Limb (tissue), 2 donors: ENCODE measurements around the gene THRSP.
"Not testable (repeated sequence)": the region's sequence is repeated elsewhere in the genome, so short reads cannot be mapped to it uniquely, and the experiment has no call there.

Experiments
- DNase-seq, 2 donors: peaks; one replicate each; pipeline ENCODE4 v3.0.0-alpha.2; 2016; ENCODE audit errors: extremely low spot score in 2 of 2

The THRSP gene

DNA sequence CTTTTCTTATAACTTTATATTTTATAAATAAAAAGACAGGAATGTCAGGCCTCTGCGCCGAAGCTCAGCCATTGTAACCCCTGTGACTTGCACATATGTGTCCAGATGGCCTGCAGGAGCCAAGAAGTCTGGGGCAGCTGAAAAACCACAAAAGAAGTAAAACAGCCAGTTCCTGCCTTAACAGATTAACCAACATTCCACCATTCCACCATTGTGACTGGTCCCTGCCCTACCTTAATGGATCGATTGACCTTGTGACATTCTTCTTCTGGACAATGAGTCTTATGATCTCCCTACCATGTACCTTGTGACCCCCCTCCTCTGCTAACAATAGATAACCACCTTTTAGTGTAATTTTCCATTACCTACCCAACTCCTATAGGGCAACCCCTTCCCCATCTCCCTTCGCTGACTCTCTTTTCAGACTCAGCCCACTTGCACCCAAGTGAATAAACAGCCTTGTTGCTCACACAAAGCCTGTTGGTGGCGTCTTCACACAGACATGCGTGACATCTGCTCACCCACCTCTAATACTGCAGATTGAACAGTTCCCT is 22.9 kb downstream of the THRSP start:
- not testable (repeated sequence) for DNase-seq

DNA sequence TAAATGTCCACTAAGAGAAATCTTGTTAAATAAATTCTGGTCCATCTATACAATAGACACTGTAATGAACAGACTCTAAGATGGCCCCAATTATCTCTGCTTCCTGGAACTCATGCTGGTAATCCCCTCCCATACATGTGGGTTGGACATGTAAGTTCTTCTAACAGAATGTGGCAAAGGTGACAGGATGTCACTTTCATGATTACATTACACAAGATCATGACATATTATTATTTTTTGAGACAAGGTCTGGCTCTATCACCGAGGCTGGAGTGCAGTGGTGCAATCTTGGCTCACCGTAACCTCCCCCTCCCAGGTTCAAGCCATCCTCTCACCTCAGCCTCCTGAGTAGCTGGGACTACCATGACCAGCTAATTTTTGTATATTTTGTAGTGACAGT is 30.6 kb downstream of the THRSP start:
- no peak for DNase-seq

DNA sequence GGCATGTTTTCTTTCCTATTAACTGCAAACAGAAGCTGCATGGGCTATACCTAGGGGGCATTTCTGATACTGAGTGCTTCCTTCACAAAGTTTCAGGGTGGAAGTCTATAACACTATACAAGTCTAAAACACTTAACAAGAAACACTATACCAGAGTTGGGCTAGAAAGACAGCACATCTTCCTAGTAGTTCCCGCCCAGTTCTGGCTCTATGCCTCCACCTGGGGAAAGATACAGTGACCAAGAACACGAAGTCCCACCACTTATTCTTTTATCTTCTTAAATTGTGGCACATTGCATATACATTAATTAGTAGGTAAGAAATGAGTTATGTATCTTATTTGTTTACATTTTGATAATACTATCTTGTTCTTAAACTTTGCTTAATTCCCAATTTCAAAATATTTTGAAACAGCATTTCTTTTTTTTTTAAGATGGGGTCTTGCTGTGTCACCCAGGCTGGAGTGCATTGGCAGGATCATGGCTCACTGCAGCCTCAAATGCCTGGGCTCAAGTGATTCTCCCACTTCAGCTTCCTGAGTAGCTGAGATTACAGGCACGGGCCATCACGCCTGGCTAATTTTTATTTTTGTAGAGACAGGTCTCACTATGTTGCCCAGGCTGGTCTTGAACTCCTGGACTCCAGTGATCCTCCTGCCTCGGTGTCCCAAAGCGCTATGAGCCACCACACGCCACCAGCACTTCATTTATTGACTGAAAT is 34.2 kb downstream of the THRSP start:
- no peak for DNase-seq

DNA sequence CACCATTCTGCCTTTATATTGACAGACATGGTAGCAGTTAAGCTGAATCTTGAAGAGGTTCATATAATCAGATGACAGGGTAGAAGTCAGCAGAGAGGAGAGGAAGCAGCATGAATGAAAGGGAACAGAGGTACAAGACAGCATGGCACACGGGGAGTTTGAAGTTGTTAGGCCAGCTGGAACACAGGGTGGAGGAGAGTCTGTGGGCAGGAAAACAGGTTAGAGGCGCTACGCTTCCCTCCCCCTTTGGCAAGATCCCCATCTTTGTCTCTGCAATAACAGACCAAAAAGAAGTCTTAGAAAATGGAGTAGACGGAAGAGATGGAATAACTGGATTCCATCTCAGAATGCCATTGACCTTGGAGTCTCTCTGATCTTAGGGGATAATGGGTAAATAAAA is 36.0 kb downstream of the THRSP start:
- no peak for DNase-seq

DNA sequence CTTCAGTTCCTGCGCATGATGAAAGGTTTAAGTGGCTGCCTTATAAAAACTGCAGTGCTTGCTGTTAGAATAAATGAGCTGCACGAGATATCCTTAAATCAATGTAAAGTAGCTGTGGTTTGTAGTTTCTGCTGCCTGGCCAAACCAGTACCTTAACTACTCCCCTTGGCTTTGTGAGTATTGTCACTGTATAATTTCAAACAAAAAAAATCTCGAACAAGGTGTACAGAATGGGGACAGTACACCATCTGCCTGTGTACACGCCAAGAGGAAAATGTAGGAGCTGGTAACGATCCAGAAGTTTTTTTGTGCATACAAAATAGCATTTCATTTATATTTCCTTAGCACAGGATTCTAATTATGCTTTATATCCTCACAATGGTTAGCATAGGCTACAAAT is 36.6 kb downstream of the THRSP start:
- DNase-seq = no peak

DNA sequence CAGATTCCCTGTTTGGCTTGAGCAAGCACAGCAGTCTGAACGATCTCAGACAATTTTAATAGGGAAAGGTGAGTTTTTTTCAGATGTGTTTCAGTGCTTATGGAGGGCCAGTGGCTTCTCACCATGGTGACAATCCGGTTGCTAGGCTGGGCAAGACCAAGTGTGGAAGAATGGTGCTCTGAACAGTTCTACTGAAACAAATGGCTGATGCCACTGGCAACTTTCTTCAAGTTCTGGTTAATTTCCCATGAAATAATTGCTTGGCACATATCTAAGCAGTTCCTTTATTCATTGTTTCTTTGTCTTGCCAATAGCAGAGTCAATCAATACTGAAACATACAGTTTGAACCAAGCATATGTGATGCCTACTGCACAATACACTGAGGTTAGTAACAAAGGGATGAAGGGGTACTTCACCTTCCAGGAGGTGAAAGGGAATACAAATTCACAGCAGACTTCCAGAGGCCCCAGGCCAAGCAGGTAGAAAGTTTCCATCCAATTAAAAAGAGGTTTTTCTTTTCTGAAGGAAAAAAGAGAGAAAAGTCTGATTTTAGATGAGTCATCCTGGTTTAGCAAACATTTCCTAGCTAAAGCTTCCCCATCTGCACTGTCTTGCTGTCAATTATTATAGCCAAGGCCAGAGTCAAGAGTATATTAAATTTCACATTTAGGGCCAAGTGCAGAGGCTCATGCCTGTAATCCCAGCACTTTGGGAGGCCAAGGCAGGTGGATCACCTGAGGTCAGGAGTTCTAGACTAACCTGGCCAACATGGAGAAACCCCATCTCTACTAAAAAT is 37.2 kb downstream of the THRSP start:
- no peak for DNase-seq

DNA sequence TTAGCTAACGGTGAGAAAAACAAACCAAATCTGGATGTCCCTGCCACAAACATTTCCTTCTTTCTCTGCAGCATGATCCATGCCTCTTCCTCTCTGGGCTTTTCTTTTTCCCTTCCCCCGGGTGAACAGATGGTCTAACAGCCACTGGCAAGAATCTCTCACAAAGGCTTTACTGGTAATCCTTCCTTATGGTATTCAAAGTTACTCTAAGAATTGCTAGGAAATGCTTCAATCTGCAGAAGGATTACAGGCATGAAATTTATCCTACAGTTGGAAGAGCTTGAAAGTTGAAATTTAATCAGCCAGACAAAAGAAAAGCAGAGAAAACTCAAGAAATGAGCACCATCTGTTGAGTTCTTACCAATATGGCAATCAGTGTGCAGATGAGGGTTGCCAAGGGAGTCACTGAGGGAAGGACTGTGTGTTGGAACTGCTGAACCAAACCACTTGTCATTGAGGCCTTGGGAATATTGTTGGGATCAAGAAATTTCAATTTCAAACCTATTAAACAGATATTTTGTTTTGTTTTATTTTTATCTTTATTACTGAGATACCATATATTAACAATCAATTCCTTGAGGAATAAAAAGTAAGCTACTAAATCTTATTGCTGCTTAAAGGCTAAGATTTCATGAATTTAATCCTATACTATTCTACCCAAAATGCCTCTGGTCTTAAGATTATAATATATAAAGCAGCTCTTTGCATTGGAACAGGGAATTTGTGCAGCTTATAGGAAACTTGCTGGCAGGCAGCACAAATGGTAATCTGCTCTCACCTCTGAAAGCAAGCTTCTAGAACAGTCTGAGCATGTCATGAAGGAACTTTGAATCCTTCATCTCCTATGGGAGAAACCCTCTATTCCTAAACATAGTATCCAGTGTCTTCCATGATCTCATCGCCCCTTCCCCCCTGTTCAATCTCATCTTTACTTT is 45.7 kb downstream of the THRSP start:
- peak in 1 of 2 donors; percentile 40 for DNase-seq

DNA sequence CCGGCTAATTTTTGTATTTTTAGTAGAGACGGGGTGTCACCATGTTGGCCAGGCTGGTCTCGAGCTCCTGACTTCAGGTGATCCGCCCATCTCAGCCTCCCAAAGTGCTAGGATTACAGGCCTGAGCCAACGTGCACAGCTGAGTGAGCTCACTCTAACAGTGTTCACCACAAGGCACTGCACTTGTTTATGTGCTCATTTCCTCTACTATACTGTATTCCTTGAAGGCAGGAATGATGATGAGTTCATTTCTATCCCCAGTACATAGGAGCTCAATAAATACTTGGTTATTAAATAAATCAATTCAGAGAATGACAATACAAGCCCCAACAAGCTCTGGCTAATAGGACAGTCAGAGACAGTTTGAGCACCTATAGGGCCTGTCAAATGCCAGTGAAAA is 46.7 kb downstream of the THRSP start:
- DNase-seq = no peak

DNA sequence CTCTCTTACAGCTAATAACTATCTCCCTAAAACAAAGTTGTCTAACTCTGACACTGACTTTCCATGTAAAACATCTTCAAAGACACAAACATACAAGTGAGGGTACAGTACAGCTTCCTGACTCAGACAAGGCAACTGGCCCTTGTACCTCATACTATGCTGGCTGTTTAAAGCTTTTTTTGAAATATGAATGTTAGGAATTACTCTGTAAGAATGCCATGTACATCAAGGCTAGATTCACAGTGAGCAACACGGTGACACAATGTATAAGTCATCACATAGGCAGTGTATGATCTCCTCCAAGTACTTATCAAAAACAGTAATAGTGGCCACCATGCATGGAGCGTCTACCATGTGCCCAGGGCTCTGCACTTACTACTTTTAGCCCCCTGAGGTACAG is 47.2 kb downstream of the THRSP start:
- no peak for DNase-seq

DNA sequence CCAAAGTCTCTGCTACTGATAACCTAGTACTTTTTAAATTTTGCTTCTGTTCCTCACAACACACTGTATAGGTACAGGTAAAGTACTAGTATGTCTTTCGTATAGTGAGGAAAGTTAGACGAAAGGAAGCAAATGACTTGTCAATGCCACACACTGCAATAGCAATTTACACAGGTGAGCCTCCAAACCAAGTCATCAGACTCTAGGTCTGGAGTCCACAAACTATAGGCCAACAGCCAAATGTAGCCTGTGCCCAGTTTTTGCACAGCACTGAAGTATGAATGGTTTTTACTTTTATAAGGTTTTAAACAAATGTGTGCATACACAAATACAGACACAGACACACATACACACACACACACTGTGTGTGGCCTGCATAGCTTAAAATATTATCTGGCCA is 47.6 kb downstream of the THRSP start:
- no peak for DNase-seq

DNA sequence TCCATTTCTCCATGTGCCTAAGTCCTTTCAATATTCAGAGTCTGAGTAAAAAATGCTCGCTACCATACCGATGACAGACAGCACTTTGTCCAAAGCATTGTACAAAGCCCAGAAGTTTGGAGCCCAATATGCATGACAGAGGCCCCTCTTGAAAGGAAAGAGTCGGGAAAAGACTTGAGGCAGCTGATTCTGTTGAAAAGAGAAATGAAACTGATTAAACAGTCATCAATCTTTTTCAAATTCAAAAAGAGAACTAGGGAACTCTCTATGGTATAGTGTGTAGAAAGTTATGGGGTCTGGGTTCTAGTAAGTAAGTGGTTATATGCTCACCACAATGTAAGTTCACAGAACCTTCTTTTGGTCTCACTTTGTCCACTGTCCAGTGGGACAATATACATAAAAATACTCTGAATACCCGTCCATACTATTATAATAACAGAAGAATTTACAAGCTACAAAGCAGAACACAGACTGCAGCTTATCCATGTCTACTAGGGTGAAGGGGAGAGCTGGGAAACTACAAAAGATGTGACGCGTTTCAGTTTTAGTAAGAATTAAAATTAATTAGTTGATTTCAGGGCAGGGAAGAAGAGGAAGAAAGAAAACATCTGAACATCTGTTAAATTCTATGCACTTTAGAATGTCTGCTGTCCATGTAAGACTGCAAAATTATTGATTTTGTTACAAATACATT is 49.1 kb downstream of the THRSP start:
- DNase-seq = no peak
